Heart right ventricle (tissue), 16 donors: ENCODE measurements around the gene PPP1R15B. TPM values are rescaled to one million over a fixed set of nuclear protein-coding genes. Genes with fewer than 3 reads are reported as not detected.

ENCODE experiments used
- ATAC-seq, 8 donors: fragments of 200-7000 bp; cut with Tn5 transposase; one replicate each; pipeline ENCODE4 v1.9.1; 2020; ENCODE audit warnings: mild to moderate bottlenecking in 8 of 8, moderate library complexity in 8 of 8, moderate number of reproducible peaks in 1 of 8
- DNase-seq, 2 donors: peaks; one replicate each; pipeline ENCODE4 v3.0.0-alpha.2; 2020
- H3K27ac ChIP-seq, 10 donors: fragments of 200-600 bp; sonication (generic) in 2 of 10; one replicate each; pipeline versions ENCODE4 v1.5.0 to v1.8.0; 2020 to 2022; ENCODE audit warnings: mild to moderate bottlenecking in 3 of 10
- H3K27me3 ChIP-seq, 7 donors: fragments of 200-600 bp; one replicate each; pipeline ENCODE4 v1.8.0; 2021 to 2022; ENCODE audit warnings: mild to moderate bottlenecking in 2 of 7
- H3K36me3 ChIP-seq, 9 donors: fragments of 200-600 bp; sonication (generic) in 1 of 9; one replicate each; pipeline versions ENCODE4 v1.5.0 to v1.8.0; 2020 to 2022; ENCODE audit warnings: mild to moderate bottlenecking in 2 of 9
- H3K4me1 ChIP-seq, 9 donors: fragments of 200-600 bp; sonication (generic) in 1 of 9; one replicate each; pipeline versions ENCODE4 v1.5.0 to v1.8.0; 2020 to 2022; ENCODE audit warnings: mild to moderate bottlenecking in 4 of 9
- H3K4me3 ChIP-seq, 10 donors: fragments of 200-600 bp; sonication (generic) in 2 of 10; one replicate each; pipeline versions ENCODE4 v1.5.0 to v1.8.0; 2020 to 2022; ENCODE audit warnings: mild to moderate bottlenecking in 7 of 10, moderate library complexity in 2 of 10
- H3K9me3 ChIP-seq, 11 donors: fragments of 200-600 bp in 10 of 11; sonication (generic) in 2 of 11; one replicate each; pipeline versions ENCODE4 v1.5.0 to v1.8.0; 2013 to 2022; ENCODE audit warnings: mild to moderate bottlenecking in 2 of 11, control low read depth in 1 of 11, moderate library complexity in 1 of 11
- WGBS, 2 donors: extraction: QIAGEN DNeasy Blood & Tissue Kit; methylation state at CpG; one replicate each; pipeline ENCODE4 v1.1.7; 2013; ENCODE audit warnings: inconsistent platforms in 1 of 2; 5-methylcytosine and 5-hydroxymethylcytosine counted together
- intact Hi-C, 10 donors: fragments of 100-400 bp; cut with DNase I; formaldehyde crosslinking; loops; one replicate each; pipeline versions ENCODE4 v1.11.1 to v1.14.2; 2022
- polyA plus RNA-seq, 2 donors: library from polyadenylated mRNA; stranded (reverse); fragments of 200-250 nt; gene quantifications; one replicate each; pipeline ENCODE4 v1.2.3, GENCODE V29; 2013
- total RNA-seq, 10 donors: library from RNA; stranded (reverse); fragmentation: NEBNext Ultra II Directional in 3 of 10; extraction: Animal tissue kit (Norgen Biotek cat#: 25700) in 3 of 10; gene quantifications; one replicate each; pipeline versions ENCODE4 v1.2.1 to v1.2.4, GENCODE V29; 2021 to 2023
- TF ChIP-seq, protein P1 (sequence below), 9 donors: fragments of 200-600 bp; sonication (generic) in 2 of 9; IDR thresholded peaks; one replicate each; pipeline versions ENCODE4 v1.5.0 to v1.8.0; 2021 to 2022; ENCODE audit warnings: antibody characterized with exemption in 9 of 9, mild to moderate bottlenecking in 5 of 9, moderate library complexity in 1 of 9
- donor health status: Arrhythmogenic right ventricular cardiomyopathy.
- donor health status: ischemic (EF 13 %, LVEDD 7.1; RV severe dilation, severe dysfunction).
- donor health status: healthy with polysubstance abuse.
- donor health status: DM: no; HTN: yes; CAD: no.
- donor health status: DM: no; HTN: no; CAD: no.
- donor health status: ischemic (EF 25% LVEDD 6.9; RV normal size, moderate dysfunction).
- donor health status: ischemic (EF 25% LVEDD 5.7; RV mildly dilated, moderate dysfunction).
- donor health status: healthy.
- donor health status: DM: yes; HTN: yes; CAD: no.
- donor health status: Ischemic cardiomyopathy.
- donor health status: ischemic (EF 35%, LVEDD 5.7; RV mildly dilated, moderate dysfunction).
- donor health status: nonischemic (EF 11% LVEDD 7.7; RV severe dilation, severe dysfunction).
- donor health status: DM: yes; HTN: yes; CAD: no.
- donor health status: PGD.
- donor health status: ischemic (EF 29% LVEDD 5.4; RV normal size, mild dysfunction).
- donor health status: nonischemic (EF 23%, LVEDD 6.1; RV moderate dilation, normal function).

PPP1R15B gene
- total and polyA plus RNA-seq, 12 donors: 8.4 to 47.3 (median 21.5) TPM

DNA sequence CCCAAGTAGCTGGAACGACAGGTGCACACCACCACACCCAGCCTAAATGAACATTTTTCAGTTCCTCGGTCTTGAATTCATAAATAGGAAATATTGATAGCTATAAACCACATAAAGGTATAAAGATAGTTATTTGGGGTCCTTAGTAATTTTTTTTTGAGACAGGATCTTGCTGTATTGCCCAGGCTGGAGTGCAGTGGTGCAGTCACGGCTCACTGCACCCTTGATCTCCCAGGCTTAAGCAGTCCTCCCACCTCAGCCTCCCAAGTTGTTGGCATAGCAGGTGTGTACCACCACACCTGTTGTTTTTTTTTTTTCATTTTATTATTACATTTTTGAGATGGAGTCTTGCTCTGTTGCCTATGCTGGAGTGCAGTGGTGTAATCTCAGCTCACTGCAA is 3.7 kb upstream of the PPP1R15B start:
- H3K4me1 ChIP-seq: peaks cover 4 to 59% (median 30%) of the 10 kb centered on the region in 9 donors
- no peak for ATAC-seq
- 97% methylated on average over 3 of the region's 3 CpGs for WGBS, 2 donors
- no peak for DNase-seq
- no peaks in the 10 kb centered on the region for H3K27me3 ChIP-seq
- H3K9me3 ChIP-seq: no peaks in the 10 kb centered on the region
- H3K4me3 ChIP-seq: no peak overlapping the region
- peaks cover 0 to 14% (median 0%) of the 10 kb centered on the region in 9 donors for H3K36me3 ChIP-seq
- TF ChIP-seq, protein P1, sequence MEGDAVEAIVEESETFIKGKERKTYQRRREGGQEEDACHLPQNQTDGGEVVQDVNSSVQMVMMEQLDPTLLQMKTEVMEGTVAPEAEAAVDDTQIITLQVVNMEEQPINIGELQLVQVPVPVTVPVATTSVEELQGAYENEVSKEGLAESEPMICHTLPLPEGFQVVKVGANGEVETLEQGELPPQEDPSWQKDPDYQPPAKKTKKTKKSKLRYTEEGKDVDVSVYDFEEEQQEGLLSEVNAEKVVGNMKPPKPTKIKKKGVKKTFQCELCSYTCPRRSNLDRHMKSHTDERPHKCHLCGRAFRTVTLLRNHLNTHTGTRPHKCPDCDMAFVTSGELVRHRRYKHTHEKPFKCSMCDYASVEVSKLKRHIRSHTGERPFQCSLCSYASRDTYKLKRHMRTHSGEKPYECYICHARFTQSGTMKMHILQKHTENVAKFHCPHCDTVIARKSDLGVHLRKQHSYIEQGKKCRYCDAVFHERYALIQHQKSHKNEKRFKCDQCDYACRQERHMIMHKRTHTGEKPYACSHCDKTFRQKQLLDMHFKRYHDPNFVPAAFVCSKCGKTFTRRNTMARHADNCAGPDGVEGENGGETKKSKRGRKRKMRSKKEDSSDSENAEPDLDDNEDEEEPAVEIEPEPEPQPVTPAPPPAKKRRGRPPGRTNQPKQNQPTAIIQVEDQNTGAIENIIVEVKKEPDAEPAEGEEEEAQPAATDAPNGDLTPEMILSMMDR (IDR thresholded peaks at IDR 0.05): no peak
- H3K27ac ChIP-seq: no peak overlapping the region
- intact Hi-C loops: no loop called here

DNA sequence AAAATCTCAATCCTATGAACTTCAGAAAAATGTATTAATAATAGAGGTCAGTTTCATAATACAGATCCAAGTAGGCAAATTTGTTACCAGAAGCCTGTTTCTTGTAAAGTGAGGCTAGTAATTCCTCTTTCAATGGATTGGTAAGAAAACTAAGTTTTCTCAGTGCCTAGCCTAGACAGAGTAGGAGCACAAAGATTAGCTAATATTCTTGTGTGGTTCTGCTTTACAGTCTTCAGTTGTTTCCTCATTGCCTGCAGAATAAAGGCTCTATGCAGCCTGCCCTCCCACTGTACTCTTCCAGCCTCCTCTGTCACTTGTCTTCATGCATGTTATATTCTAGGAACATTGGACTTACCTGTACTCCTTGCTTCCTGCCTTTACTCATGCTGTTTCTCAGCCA is 2.4 kb upstream of the PPP1R15B start:
- TF ChIP-seq, protein P1 (IDR thresholded peaks at IDR 0.05): no peak
- H3K4me1 ChIP-seq: peaks cover 4 to 50% (median 28%) of the 10 kb centered on the region in 9 donors
- no peak for ATAC-seq
- intact Hi-C loops: no loop called here
- no peak for DNase-seq
- H3K9me3 ChIP-seq: no peaks in the 10 kb centered on the region
- H3K27me3 ChIP-seq: no peaks in the 10 kb centered on the region
- peaks cover 0 to 14% (median 0%) of the 10 kb centered on the region in 9 donors for H3K36me3 ChIP-seq
- H3K27ac ChIP-seq: peak overlapping the region in 3 of 10 donors; percentile 29 to 94 (median 79)
- no peak overlapping the region for H3K4me3 ChIP-seq

DNA sequence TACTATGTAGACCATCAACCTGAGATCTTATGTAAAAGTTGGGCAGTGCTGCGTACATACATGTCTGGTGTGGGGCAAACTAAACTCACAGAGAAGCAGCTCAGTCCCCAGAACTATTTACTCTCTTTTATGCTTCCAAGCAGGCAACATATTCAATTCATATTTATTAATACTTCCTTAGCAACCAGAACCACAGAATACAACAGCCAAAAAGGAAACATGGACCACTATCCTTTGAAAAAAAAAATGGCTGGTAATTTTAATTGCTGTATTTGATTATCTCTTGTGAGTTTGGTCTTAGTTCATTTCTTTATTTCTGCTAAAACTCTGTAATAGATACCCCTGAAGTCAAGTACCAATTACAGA is 1.5 kb upstream of the PPP1R15B start:
- DNase-seq: no peak
- intact Hi-C loops: no loop called here
- WGBS, 2 donors: 87 to 100% methylated on average over 1 of the region's 1 CpG

DNA sequence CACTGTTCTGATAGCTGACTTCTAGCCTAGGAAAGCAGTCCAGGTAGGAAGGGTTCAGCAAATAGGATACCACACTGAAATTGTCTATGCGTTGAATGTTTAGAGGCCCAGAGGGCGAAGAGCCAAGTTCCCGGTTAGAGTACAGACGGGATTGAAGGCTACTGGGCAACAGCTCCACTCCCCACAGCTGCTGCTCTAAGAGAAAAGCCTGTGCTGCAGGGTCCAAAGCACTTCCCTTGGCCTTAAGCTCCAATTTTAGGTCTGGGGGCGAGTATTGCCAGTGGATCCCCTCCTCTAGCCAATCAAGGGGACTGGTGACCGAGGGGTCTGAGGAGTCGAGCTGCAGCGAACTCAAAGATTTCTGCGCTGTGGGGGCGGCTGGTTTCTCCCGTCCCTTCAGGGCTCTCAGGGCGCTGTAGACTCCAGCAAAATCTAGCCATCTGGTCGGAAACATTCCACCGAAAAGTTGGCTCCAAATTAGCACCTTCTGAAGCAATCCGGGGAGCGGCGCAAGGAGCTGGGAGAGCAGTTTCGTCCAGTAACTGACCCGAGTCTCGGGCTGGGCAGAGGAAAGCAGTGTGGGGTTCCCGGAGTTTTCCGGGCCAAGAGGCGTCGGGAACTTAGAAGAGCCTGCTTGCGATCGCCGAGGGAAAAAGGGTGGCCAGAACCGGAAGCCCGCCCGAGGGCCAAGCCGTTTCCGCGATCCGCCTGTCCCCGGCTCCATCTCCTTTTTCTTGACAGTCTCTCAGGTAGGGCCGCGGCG is 748 bp downstream of the PPP1R15B start:
- peak overlapping the region; percentile 65 to 97 (median 86) for H3K4me3 ChIP-seq
- peak overlapping the region; percentile 87 to 100 (median 98) for H3K27ac ChIP-seq
- ATAC-seq: peak; percentile 40 to 57 (median 45)
- DNase-seq: peak; percentile 58 to 60
- no peaks in the 10 kb centered on the region for H3K27me3 ChIP-seq
- no peaks in the 10 kb centered on the region for H3K9me3 ChIP-seq
- intact Hi-C loops: no loop called here
- WGBS, 2 donors: 0% methylated on average over 38 of the region's 38 CpGs
- peaks cover 0 to 28% (median under 1%) of the 10 kb centered on the region in 9 donors for H3K36me3 ChIP-seq
- H3K4me1 ChIP-seq: peaks cover 0 to 43% (median 22%) of the 10 kb centered on the region in 9 donors
- TF ChIP-seq, protein P1 (IDR thresholded peaks at IDR 0.05): no peak

More for the DNA sequence above, 1.5 kb upstream of the PPP1R15B start:
- H3K4me1 ChIP-seq: peaks cover 4 to 42% (median 20%) of the 10 kb centered on the region in 9 donors
- H3K36me3 ChIP-seq: peaks cover 0 to 14% (median 0%) of the 10 kb centered on the region in 9 donors
- no peak overlapping the region for H3K4me3 ChIP-seq
- H3K9me3 ChIP-seq: no peaks in the 10 kb centered on the region
- TF ChIP-seq, protein P1 (IDR thresholded peaks at IDR 0.05): no peak
- no peak for ATAC-seq
- no peaks in the 10 kb centered on the region for H3K27me3 ChIP-seq
- peak overlapping the region in 4 of 10 donors; percentile 79 to 99 (median 96) for H3K27ac ChIP-seq
